ENCODE measurements around the gene OCA2.

- no peak for TF ChIP-seq EZH2 (optimal IDR thresholded peaks at IDR 0.05; ENCODE audit: low read depth, low read length)
- TF ChIP-seq CTCF (IDR thresholded peaks at IDR 0.05; ENCODE audit: low read length): no peak
Measured at GRCh38 chr15:27869697-27870281, 229.3 kb downstream of the OCA2 start.
